HFFc6 (cell line): ENCODE results near the gene MRPS9. TPM values are rescaled to one million over a fixed set of nuclear protein-coding genes. Genes with fewer than 3 reads are reported as not detected.

Experiments
- DNase-seq: peaks from one replicate; pipeline ENCODE4 v3.0.0-alpha.2; 2018
- H3K27ac Mint-ChIP-seq: 2 replicates; pipeline ENCODE4 v1.8.0; 2020; ENCODE audit warnings: mild to moderate bottlenecking, mixed read lengths
- H3K27me3 Mint-ChIP-seq: 2 replicates; pipeline ENCODE4 v1.8.0; 2021; ENCODE audit warnings: mild to moderate bottlenecking, moderate library complexity, mixed read lengths; ENCODE audit not compliant: insufficient read depth
- H3K36me3 Mint-ChIP-seq: 2 replicates; pipeline ENCODE4 v1.8.0; 2021; ENCODE audit warnings: low read depth, mixed read lengths
- H3K4me1 Mint-ChIP-seq: 2 replicates; pipeline ENCODE4 v1.8.0; 2020; ENCODE audit warnings: low read depth, mixed read lengths
- H3K4me3 Mint-ChIP-seq: 2 replicates; pipeline ENCODE4 v1.8.0; 2020; ENCODE audit warnings: mild to moderate bottlenecking, moderate library complexity, mixed read lengths
- H3K9me3 Mint-ChIP-seq: 2 replicates; pipeline ENCODE4 v1.8.0; 2020; ENCODE audit warnings: mild to moderate bottlenecking, mixed read lengths
- CTCF ChIP-seq: fragments of 200-600 bp; sonication (generic); IDR thresholded peaks from 2 replicates; pipeline ENCODE4 v1.5.0; 2021; ENCODE audit warnings: antibody characterized with exemption, mild to moderate bottlenecking
- total RNA-seq, 6 experiments: library from RNA; stranded (reverse); fragmentation: NEBNext Ultra II Directional; extraction: Animal tissue kit (Norgen Biotek cat#: 25700); gene quantifications; 2 replicates in 1 of 6; 3 replicates in 5 of 6; pipeline ENCODE4 v1.2.3, GENCODE V29; 2021

The MRPS9 gene
- total RNA-seq, 6 experiments from 2014 or later = 20.4 to 33.0 (median 28.0) TPM

- Mint-ChIP-seq H3K27ac (no peak overlapping the region), H3K4me3 (no peak overlapping the region), H3K9me3 (no peaks in the 10 kb centered on the region), H3K36me3 (0 out of 2 replicates have a peak, but pooled peaks cover 6% of the 10 kb centered on the region), H3K27me3 (no peaks in the 10 kb centered on the region), H3K4me1 (no peaks in the 10 kb centered on the region)
- no peak for DNase-seq
- TF ChIP-seq CTCF = no peak
These were observed 49.4 kb downstream of the MRPS9 start for GRCh38 chr2:105087273-105087672.

GRCh38 chr2:105090091-105090490 is 52.2 kb downstream of the MRPS9 start:
- Mint-ChIP-seq H3K4me3 (no peak overlapping the region), H3K27me3 (no peaks in the 10 kb centered on the region), H3K36me3 (peaks cover 6% of the 10 kb centered on the region; the same call in 1 of the 2 replicates), H3K9me3 (no peaks in the 10 kb centered on the region), H3K4me1 (no peaks in the 10 kb centered on the region), H3K27ac (no peak overlapping the region)
- TF ChIP-seq CTCF = no peak
- DNase-seq = no peak

- no peaks in the 10 kb centered on the region; the same call in 1 of the 2 replicates for H3K27me3 Mint-ChIP-seq
- no peaks in the 10 kb centered on the region for H3K9me3 Mint-ChIP-seq
- no peak for TF ChIP-seq CTCF
- no peak for DNase-seq
- no peaks in the 10 kb centered on the region for H3K4me1 Mint-ChIP-seq
- H3K27ac Mint-ChIP-seq = no peak overlapping the region
- H3K4me3 Mint-ChIP-seq = no peak overlapping the region
- H3K36me3 Mint-ChIP-seq = peaks cover 6% of the 10 kb centered on the region; the same call in 1 of the 2 replicates
These were observed 54.9 kb downstream of the MRPS9 start for GRCh38 chr2:105092797-105093196.

GRCh38 chr2:105099153-105099552 is 61.3 kb downstream of the MRPS9 start:
- Mint-ChIP-seq H3K27ac (no peak overlapping the region), H3K36me3 (peaks cover 25% of the 10 kb centered on the region), H3K4me3 (no peak overlapping the region), H3K27me3 (no peaks in the 10 kb centered on the region; the same call in none of the 2 replicates), H3K4me1 (peaks cover 23% of the 10 kb centered on the region), H3K9me3 (no peaks in the 10 kb centered on the region)
- no peak for DNase-seq
- TF ChIP-seq CTCF = no peak

GRCh38 chr2:105100046-105100840 is 62.4 kb downstream of the MRPS9 start:
- Mint-ChIP-seq H3K4me3 (no peak overlapping the region), H3K4me1 (peaks cover 34% of the 10 kb centered on the region), H3K36me3 (peaks cover 25% of the 10 kb centered on the region), H3K27me3 (peaks cover 1% of the 10 kb centered on the region), H3K9me3 (no peaks in the 10 kb centered on the region), H3K27ac (no peak overlapping the region)
- no peak for TF ChIP-seq CTCF
- DNase-seq = no peak
